ENCODE data around the gene CLGN. TPM values are rescaled to one million over a fixed set of nuclear protein-coding genes. Genes with fewer than 3 reads are reported as not detected.
"Not testable (repeated sequence)": the region's sequence is repeated elsewhere in the genome, so short reads cannot be mapped to it uniquely, and the experiment has no call there.

Gene CLGN
- total RNA-seq, 1 donor, result 19.3 TPM

DNA sequence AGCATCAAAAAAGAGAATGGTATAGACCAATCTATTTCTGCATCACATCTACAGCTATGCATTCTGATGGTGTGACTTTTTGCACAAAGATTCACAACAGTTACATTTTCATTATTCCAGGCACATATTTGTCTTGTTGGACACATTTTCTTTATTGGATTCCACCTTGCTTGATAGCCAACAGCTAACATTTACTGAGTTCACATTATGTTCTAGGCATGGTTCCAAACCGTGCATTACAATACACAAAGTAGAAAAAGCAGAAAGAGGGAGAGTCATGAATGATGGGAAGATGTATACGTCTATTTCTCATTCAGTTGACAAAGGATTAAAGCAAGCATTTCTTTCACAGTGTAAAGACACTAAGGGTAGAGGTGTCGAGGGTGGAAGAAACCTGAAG, 22.9 kb upstream of the CLGN start:
- DNase-seq (ENCODE audit: low read depth), result no peak
- TF ChIP-seq, protein P1, sequence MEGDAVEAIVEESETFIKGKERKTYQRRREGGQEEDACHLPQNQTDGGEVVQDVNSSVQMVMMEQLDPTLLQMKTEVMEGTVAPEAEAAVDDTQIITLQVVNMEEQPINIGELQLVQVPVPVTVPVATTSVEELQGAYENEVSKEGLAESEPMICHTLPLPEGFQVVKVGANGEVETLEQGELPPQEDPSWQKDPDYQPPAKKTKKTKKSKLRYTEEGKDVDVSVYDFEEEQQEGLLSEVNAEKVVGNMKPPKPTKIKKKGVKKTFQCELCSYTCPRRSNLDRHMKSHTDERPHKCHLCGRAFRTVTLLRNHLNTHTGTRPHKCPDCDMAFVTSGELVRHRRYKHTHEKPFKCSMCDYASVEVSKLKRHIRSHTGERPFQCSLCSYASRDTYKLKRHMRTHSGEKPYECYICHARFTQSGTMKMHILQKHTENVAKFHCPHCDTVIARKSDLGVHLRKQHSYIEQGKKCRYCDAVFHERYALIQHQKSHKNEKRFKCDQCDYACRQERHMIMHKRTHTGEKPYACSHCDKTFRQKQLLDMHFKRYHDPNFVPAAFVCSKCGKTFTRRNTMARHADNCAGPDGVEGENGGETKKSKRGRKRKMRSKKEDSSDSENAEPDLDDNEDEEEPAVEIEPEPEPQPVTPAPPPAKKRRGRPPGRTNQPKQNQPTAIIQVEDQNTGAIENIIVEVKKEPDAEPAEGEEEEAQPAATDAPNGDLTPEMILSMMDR (IDR thresholded peaks at IDR 0.05; ENCODE audit: insufficient read depth, low read length), result no peak
- no peak overlapping the region for H3K4me3 ChIP-seq (ENCODE audit: low read depth, low read length)

DNA sequence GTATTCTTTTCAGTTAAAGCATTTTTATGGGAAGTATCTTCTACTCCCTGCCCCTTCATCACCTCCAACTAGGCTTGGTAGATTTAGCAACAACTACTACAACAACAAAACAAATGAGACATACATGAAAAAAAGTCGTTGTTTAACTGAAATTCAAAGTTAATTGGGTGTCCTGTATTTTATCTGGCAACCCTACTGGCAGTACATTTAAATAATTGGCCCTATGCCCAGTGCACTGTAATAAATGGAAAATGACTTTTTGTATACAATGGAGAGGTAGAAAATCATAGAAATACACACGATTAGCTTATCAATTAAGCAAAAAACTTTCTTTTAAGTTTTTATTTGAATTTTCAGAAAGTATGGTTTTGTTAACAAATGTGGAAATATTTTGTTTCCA, 21.4 kb upstream of the CLGN start:
- no peak for DNase-seq (ENCODE audit: low read depth)
- H3K4me3 ChIP-seq (ENCODE audit: low read depth, low read length), result no peak overlapping the region
- TF ChIP-seq, protein P1 (IDR thresholded peaks at IDR 0.05; ENCODE audit: insufficient read depth, low read length), result no peak

DNA sequence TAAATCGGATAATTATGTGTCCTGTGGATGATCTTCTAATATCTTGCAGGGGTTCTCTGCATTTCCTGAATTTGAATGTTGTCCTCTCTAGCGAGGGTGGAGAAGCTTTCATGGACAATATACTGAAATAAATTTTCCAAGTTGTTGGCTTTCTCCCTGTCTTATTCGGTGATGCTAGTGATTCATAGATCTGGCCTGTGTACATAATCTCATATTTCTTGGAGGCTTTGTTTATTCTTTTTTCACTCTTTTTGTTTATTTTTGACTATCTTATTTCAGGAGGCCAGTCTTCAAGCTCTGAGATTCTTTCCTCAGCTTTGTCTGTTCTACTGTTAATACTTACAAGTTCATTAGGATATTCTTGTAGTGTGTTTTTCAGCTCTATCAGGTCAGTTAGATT, 20.7 kb upstream of the CLGN start:
- no peak overlapping the region for H3K4me3 ChIP-seq (ENCODE audit: low read depth, low read length)
- no peak for DNase-seq (ENCODE audit: low read depth)

DNA sequence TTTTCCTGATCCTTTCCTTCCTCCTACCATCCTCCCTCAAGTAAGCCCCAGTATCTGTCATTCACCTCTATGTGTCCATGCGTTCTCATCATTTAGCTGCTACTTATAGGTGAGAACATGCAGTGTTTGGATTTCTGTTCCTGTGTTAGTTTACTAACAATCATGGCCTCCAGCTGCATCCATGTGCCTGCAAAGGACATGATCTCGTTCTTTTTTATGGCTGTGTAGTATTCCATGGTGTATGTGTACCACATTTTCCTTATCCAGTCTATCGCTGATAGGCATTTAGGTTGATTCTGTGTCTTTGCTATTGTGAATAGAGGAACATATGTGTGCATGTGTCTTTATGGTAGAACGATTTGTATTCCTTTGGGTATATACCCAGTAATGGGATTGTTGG, 16.9 kb upstream of the CLGN start:
- not testable (repeated sequence) for H3K4me3 ChIP-seq (ENCODE audit: low read depth, low read length); DNase-seq (ENCODE audit: low read depth)

More for the DNA sequence above, 20.7 kb upstream of the CLGN start:
- TF ChIP-seq, protein P1 (IDR thresholded peaks at IDR 0.05; ENCODE audit: insufficient read depth, low read length), result no peak

DNA sequence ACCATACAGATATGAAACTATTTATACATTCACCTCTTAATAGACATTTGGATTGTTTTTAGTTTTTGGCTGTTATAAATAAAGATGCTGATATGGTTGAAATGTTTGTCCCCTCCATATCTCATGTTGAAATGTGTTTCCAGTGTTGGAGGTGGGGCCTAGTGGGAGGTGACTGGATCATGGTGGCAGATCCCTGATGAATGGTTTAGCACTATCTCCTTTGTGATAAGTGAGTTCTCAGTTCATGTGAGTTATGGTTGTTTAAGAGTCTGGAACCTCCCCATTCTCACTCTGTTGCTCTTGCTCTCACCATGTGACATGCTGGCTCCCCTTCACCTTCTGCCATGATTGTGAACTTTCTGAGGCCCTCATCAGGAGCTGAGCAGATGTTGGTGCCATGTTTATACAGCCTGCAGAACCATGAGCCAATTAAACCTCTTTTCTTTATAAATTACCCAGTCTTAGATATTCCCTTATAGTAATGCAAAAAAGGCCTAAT, 12.2 kb upstream of the CLGN start:
- H3K4me3 ChIP-seq (ENCODE audit: low read depth, low read length), result no peak overlapping the region
- TF ChIP-seq, protein P1 (IDR thresholded peaks at IDR 0.05; ENCODE audit: insufficient read depth, low read length), result no peak
- DNase-seq (ENCODE audit: low read depth), result no peak

DNA sequence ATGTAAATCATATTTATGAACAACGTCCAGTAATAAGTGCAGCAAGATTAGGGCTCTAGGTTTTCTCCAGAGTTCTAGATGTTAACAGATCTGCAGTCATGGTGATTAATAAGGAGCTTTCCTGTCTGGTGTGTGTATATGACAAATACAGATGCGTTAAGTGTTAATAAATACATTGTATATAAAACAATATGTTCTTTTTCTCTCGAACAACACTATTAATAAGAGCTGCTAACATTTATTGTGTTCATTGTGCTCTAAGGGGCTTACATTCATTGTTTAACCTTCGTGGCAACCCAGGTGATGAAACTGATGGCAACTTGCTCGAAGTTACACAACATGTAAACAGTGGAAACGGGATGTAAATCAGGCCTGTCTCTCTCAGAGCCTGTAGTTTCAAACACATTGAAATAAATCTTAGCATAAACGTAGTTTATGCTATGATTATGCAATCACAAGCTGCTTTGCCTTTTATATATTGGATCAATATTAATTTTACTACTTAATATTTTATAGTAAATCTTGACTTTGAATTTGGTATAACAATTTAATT, 547 bp upstream of the CLGN start:
- TF ChIP-seq, protein P1 (IDR thresholded peaks at IDR 0.05; ENCODE audit: insufficient read depth, low read length), result no peak
- peak; percentile 22 for DNase-seq (ENCODE audit: low read depth)

DNA sequence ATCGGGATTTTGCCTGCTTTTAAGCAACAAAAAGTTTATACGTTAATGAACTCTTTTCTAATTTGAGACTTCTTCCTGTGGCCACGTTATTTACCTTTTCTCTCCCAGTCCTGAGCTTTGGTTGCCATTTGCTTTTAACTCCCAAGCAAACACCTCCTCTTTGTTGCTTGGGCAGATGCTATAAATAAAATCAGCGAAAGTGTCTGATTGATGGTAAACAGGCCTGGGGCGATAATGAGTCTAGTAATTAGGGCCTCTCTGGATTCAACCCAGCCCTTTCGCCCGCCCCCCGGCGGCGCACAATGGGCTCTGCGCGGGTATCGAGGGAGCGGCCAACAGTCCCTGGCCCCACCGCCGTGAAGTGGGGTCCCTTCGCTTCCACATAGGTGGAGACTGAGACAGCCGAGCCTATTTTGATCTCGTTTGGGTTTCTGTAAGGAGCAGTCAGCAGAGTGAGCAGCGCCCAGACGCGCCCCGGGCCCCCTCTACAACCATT, 790 bp downstream of the CLGN start:
- peak overlapping the region; percentile 81 for H3K4me3 ChIP-seq (ENCODE audit: low read depth, low read length)

More for the DNA sequence above, 547 bp upstream of the CLGN start:
- peak overlapping the region; percentile 81 for H3K4me3 ChIP-seq (ENCODE audit: low read depth, low read length)

More for the DNA sequence above, 790 bp downstream of the CLGN start:
- no peak for DNase-seq (ENCODE audit: low read depth)
- TF ChIP-seq, protein P1 (IDR thresholded peaks at IDR 0.05; ENCODE audit: insufficient read depth, low read length), result no peak

All from fibroblast of the aortic adventitia (primary cell).